Stomach (tissue), 9 donors: ENCODE data around the gene FAM120B. TPM values are rescaled to one million over a fixed set of nuclear protein-coding genes. Genes with fewer than 3 reads are reported as not detected.

Source experiments
- DNase-seq, 2 donors: peaks; one replicate each; pipeline versions ENCODE4 v3.0.0 to v3.0.0-alpha.2; 2013 to 2019
- H3K27ac ChIP-seq, 5 donors: fragments of 200-600 bp in 4 of 5; sonication (generic) in 4 of 5; one replicate each; pipeline ENCODE4 v1.5.1; 2013 to 2019; ENCODE audit warnings: mild to moderate bottlenecking in 1 of 5, moderate library complexity in 1 of 5
- H3K27me3 ChIP-seq, 3 donors: fragments of 200-600 bp; sonication (generic); one replicate each; pipeline ENCODE4 v1.5.1; 2017 to 2019; ENCODE audit warnings: mixed run types in 1 of 3
- H3K36me3 ChIP-seq, 4 donors: fragments of 200-600 bp; sonication (generic); 1 replicate in 3 of 4; 2 replicates in 1 of 4; pipeline ENCODE4 v1.5.1; 2016 to 2019
- H3K4me1 ChIP-seq, 4 donors: fragments of 200-600 bp; sonication (generic); one replicate each; pipeline ENCODE4 v1.5.1; 2016 to 2019
- H3K4me3 ChIP-seq, 4 donors: fragments of 200-600 bp; sonication (generic) in 3 of 4; one replicate each; pipeline ENCODE4 v1.5.1; 2016 to 2019; ENCODE audit warnings: mild to moderate bottlenecking in 1 of 4
- H3K9me3 ChIP-seq, 4 donors: fragments of 200-600 bp; sonication (generic); one replicate each; pipeline ENCODE4 v1.5.1; 2016 to 2019
- CTCF ChIP-seq, 7 experiments: fragments of 450-650 bp in 4 of 7; fragments of 200-600 bp in 3 of 7; sonication (generic) in 3 of 7; IDR thresholded peaks; one replicate each; pipeline ENCODE4 v1.5.1; 2016 to 2019; ENCODE audit warnings: antibody characterized with exemption in 7 of 7, control low read depth in 2 of 7, mild to moderate bottlenecking in 1 of 7
- EP300 ChIP-seq: sonication (generic); formaldehyde crosslinking; IDR thresholded peaks from one replicate; pipeline ENCODE4 v1.6.1; 2017; ENCODE audit warnings: antibody characterized with exemption
- POLR2A ChIP-seq, 4 donors: fragments of 450-650 bp; IDR thresholded peaks; one replicate each; pipeline ENCODE4 v1.6.1; 2016; ENCODE audit warnings: antibody characterized with exemption in 4 of 4, control low read depth in 2 of 4, mild to moderate bottlenecking in 1 of 4, moderate library complexity in 1 of 4
- POLR2AphosphoS5 ChIP-seq, 3 donors: sonication (generic); formaldehyde crosslinking; IDR thresholded peaks; one replicate each; pipeline ENCODE4 v1.6.1; 2016; ENCODE audit warnings: antibody characterized with exemption in 3 of 3
- WGBS, 5 donors: extraction: QIAGEN DNeasy Blood & Tissue Kit in 3 of 5; methylation state at CpG; one replicate each; pipeline versions ENCODE4 v1.1.5 to v1.1.7; 2013 to 2018; 5-methylcytosine and 5-hydroxymethylcytosine counted together
- intact Hi-C: fragments of 100-400 bp; cut with DNase I; formaldehyde crosslinking; loops from one replicate; pipeline ENCODE4 v1.15.1; 2023; ENCODE audit warnings: low total_unique reads
- polyA plus RNA-seq, 3 donors: library from polyadenylated mRNA; stranded (reverse); fragments of 200-250 nt; gene quantifications; one replicate each; pipeline ENCODE4 v1.2.3, GENCODE V29; 2013
- total RNA-seq, 5 donors: library from RNA; depleted of rRNA; stranded (reverse); fragments of >200 nt; gene quantifications; one replicate each; pipeline versions ENCODE4 v1.1.0 to v1.2.3, GENCODE V29; 2014 to 2016
- donor health status: healthy with polysubstance abuse.
- donor health status: Bipolar disorder and iron deficiency.
- donor health status: healthy.

FAM120B gene
- total and polyA plus RNA-seq, 8 donors: 6.4 to 66.5 (median 27.3) TPM

GRCh38 chr6:170416959-170417606, 110.5 kb downstream of the FAM120B start:
- no peak overlapping the region for H3K27ac ChIP-seq
- H3K27me3 ChIP-seq: peaks cover 0 to 36% (median 0%) of the 10 kb centered on the region in 3 donors
- H3K9me3 ChIP-seq: no peaks in the 10 kb centered on the region
- intact Hi-C loops: no loop called here
- H3K4me1 ChIP-seq: no peaks in the 10 kb centered on the region
- no peak for DNase-seq
- H3K4me3 ChIP-seq: no peak overlapping the region
- WGBS, 5 donors: 88 to 93% (median 90%) methylated on average over 10 of the region's 10 CpGs
- H3K36me3 ChIP-seq: no peaks in the 10 kb centered on the region
- no peak for TF ChIP-seq CTCF (IDR thresholded peaks at IDR 0.05)
- TF ChIP-seq EP300: no peak
- no peak for TF ChIP-seq POLR2AphosphoS5 (IDR thresholded peaks at IDR 0.05)
- TF ChIP-seq POLR2A (IDR thresholded peaks at IDR 0.05): no peak

DNA sequence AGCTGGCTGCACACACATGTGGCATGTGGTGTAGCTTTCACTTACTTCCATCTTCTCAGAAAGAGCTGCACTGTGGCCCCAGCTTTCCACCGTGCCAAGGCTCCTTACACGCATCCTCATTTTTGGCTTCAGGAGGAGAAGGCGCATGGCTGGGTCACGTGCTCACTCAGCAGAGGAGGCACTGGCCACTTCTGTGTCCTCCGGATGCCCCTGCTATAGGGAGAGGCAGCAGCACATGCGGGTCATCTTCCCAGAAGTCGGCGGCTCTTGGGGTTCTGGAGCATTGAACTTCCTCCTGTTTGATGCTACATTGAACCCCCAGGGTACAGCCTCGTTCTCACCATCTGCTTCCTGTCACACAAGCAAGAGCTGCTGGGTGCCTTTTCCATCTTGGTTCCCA, 111.3 kb downstream of the FAM120B start:
- intact Hi-C loops: no loop called here
- no peak overlapping the region for H3K4me3 ChIP-seq
- WGBS, 5 donors: 83 to 91% (median 89%) methylated on average over 9 of the region's 9 CpGs
- no peak for TF ChIP-seq EP300
- TF ChIP-seq POLR2AphosphoS5 (IDR thresholded peaks at IDR 0.05): no peak
- H3K27ac ChIP-seq: no peak overlapping the region
- no peaks in the 10 kb centered on the region for H3K4me1 ChIP-seq
- peaks cover 0 to 38% (median 1%) of the 10 kb centered on the region in 3 donors for H3K27me3 ChIP-seq
- no peak for DNase-seq
- no peaks in the 10 kb centered on the region for H3K9me3 ChIP-seq
- H3K36me3 ChIP-seq: no peaks in the 10 kb centered on the region

- Histone ChIP-seq H3K4me1 (no peaks in the 10 kb centered on the region), H3K4me3 (no peak overlapping the region), H3K27ac (no peak overlapping the region), H3K36me3 (no peaks in the 10 kb centered on the region), H3K9me3 (no peaks in the 10 kb centered on the region), H3K27me3 (peaks cover 0 to 62% (median 10%) of the 10 kb centered on the region in 3 donors)
- DNase-seq: no peak
- intact Hi-C loops: no loop called here
- TF ChIP-seq POLR2A (IDR thresholded peaks at IDR 0.05): no peak
- TF ChIP-seq EP300: no peak
- no peak for TF ChIP-seq CTCF (IDR thresholded peaks at IDR 0.05)
- TF ChIP-seq POLR2AphosphoS5 (IDR thresholded peaks at IDR 0.05): no peak
- 51 to 75% (median 64%) methylated on average over 7 of the region's 7 CpGs for WGBS, 5 donors
Observed at GRCh38 chr6:170420283-170420682, 113.7 kb downstream of the FAM120B start.

GRCh38 chr6:170420791-170421776, 114.5 kb downstream of the FAM120B start:
- intact Hi-C loops: no loop called here
- Histone ChIP-seq H3K36me3 (no peaks in the 10 kb centered on the region), H3K9me3 (no peaks in the 10 kb centered on the region), H3K27me3 (peaks cover 0 to 68% (median 10%) of the 10 kb centered on the region in 3 donors), H3K27ac (no peak overlapping the region), H3K4me1 (no peaks in the 10 kb centered on the region), H3K4me3 (peak overlapping the region in 1 of 4 donors; percentile 13)
- no peak for DNase-seq
- 75 to 96% (median 81%) methylated on average over 60 to 70 of the region's 70 CpGs for WGBS, 5 donors
- TF ChIP-seq POLR2A (IDR thresholded peaks at IDR 0.05) (no peak), POLR2AphosphoS5 (IDR thresholded peaks at IDR 0.05) (no peak), EP300 (no peak), CTCF (IDR thresholded peaks at IDR 0.05) (no peak)
